DMS153 treated with DMSO at 0.1 percent for 48 hours (cell line): ENCODE results near the gene SAA1.
"Not testable (repeated sequence)": the region's sequence is repeated elsewhere in the genome, so short reads cannot be mapped to it uniquely, and the experiment has no call there.

Experiments used
- DNase-seq: peaks from one replicate; lab custom pipeline; 2025; ENCODE audit not compliant: unreplicated experiment; lab: John Stamatoyannopoulos, UW

Gene SAA1

DNA sequence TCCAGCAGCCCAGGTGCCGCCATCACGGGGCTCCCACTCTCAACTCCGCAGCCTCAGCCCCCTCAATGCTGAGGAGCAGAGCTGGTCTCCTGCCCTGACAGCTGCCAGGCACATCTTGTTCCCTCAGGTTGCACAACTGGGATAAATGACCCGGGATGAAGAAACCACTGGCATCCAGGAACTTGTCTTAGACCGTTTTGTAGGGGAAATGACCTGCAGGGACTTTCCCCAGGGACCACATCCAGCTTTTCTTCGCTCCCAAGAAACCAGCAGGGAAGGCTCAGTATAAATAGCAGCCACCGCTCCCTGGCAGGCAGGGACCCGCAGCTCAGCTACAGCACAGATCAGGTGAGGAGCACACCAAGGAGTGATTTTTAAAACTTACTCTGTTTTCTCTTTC, at the start of gene SAA1:
Gene SAA1, plus strand, starts transcription at position 316 of the 400 bp plus-strand sequence. CDS start 624 bp downstream, outside the sequence.
- no peak for DNase-seq

DNA sequence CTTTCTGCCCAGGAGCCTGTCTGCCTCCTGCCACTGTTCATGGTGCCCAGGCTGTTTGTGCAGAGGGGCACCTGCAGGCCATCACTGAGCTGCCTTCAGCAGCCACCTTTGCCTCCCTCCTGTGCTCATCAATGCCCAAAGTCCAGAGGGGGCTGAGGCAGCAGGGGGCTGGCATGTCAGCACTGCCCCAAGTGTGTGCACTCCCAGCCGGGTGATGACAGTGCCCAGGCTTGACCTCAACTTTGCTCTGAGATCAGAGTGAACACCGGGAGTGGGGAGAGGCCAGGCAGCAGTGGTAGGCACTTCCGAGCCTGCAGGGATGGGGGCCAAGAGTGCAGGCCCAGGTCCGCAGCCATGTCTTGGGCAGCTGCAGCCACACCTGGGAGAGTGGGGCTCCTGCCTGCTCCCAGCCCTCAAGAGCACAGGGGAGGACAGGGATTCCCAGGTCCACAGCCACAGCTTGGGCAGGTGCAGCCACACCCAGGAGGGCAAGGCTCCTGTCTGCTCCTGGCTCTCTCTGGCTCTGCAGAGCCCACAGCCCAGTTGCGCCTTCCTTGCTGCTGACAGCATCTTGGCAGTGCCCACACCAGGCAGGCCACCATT, 44.7 kb upstream of the SAA1 start:
- DNase-seq: no peak

DNA sequence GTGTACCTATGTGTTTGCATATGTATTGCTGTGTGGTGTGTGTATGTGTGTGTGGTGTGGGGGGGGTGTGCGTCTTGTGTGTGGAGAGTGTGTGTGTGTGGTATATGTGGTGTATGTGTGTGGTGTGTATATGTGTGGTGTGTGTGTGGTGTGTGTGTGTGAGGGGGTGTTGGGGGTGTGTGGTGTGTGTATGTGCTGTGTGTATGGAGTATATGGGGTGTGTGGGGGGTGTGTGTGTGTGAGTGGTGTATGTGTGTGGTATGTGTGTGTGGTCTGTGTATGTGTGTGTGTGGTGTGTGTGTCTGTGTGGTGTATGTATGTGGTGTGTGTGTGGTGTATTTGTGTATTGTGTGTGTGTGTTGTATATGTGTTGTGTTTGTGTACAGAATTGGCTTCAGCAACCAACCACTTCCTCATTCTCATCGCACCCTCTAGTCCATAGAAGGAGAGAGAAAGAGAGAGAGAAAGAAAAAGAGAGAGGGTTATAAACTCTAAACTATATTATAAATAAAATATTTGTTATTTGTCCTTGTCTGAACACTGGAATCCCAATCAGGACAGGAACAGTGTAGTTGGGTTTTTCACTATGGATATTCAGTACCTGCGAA, 43.1 kb upstream of the SAA1 start:
- DNase-seq: no peak

DNA sequence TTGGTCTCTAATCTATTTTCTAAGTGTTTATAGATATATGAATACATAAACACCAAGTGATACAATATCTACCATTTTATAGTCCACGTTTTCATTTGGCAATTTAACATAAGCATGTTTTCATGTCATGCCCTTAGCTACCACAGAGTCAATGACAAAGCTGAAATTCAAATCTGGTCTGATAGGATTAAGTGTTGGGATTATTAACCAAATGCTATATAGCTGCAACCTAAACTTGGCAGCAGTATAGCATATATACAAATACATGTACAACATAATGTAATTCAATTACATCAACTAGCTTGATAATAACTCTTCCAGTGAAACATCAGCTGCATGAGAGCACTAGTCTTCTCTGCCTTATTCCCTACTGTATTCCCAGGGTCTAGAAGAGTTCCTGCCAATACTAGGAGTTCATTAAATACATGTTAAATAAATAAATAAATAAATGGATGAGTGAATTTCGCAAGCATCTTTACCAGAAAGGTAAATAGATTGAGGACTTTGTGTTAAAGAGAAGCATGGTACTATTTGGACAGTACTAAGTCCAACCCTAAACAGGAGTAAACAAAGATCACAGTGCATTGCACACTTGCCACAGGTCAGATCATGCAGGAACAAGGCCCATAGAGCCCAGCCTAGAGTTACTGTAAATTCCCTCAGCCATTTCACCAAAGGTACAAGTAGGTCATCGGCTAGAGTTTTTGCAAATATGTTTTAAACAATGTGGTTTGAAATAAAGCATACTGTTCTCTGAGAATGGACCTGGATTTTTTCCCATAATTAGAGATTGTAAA, 42.3 kb upstream of the SAA1 start:
- DNase-seq: no peak

DNA sequence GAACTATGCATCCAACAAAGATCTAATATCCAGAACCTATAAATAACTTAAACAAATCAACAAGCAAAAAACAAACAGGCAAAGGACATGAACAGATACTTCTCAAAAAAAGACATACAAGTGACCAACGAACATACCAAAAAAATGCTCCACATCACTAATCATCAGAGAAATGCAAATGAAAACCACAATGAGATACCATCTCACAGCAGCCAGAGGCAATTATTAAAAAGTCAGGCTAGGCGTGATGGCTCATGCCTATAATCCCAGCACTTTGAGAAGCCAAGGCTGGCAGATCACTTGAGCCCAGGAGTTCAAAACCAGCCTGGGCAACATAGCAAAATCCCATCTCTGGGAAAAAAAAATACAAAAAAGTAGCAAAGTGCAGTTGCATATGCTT, 40.2 kb upstream of the SAA1 start:
- DNase-seq: no peak

DNA sequence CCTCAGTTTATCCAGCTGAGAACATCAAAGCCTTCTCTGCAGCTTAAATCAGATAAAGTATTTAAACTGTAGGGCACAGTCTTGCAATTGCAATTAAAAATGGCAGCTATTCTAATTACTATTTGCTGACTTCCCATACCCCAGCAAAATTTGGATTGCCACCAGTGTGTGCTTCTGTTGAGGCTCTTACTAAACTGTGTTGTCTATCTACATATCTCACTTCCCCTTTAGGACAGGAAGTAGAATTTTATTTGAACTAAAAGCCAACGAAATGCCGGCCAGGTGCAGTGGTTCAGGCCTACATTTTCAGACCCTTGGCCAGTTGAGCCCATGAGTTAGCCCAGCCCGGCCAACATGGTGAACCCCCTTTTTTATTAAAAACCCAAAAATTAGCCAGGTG, 36.6 kb upstream of the SAA1 start:
- DNase-seq: no peak

DNA sequence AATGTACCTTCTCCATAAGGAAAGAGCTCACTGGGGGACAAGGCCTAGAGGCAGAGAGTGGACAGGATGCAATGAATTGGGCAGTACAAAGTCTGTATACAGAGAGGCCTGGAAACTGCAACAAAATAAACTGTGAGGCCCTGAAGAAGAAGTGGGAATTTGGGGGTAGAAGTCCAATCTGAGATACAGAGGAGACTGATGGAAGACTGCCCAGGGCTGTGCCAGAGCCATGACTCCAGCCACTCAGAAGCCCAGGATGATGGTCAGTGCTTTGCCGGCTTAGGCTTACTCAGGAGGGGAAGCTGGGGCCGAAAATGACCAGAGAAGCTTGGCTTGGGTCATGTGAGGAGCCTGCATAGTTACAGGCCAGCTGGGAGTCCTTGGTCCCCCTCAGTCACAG, 35.2 kb upstream of the SAA1 start:
- no peak for DNase-seq

DNA sequence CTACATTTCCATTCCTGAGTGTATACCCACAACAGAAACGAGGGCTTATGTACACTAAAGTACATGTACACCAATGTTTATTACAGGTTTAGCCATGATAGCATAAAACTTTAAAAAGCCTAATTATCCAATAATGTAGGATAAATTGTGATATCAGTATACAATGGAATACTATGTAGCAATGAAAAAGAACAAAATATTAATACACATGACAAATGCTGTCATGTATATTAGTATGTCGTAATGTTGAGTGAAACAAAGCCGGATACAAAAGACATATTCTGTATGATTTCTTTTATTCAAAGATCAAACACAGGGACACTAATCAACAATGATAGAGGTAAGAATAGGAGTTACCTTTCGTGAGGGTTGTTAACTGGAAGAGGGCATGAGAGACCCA, 32.2 kb upstream of the SAA1 start:
- DNase-seq: no peak

DNA sequence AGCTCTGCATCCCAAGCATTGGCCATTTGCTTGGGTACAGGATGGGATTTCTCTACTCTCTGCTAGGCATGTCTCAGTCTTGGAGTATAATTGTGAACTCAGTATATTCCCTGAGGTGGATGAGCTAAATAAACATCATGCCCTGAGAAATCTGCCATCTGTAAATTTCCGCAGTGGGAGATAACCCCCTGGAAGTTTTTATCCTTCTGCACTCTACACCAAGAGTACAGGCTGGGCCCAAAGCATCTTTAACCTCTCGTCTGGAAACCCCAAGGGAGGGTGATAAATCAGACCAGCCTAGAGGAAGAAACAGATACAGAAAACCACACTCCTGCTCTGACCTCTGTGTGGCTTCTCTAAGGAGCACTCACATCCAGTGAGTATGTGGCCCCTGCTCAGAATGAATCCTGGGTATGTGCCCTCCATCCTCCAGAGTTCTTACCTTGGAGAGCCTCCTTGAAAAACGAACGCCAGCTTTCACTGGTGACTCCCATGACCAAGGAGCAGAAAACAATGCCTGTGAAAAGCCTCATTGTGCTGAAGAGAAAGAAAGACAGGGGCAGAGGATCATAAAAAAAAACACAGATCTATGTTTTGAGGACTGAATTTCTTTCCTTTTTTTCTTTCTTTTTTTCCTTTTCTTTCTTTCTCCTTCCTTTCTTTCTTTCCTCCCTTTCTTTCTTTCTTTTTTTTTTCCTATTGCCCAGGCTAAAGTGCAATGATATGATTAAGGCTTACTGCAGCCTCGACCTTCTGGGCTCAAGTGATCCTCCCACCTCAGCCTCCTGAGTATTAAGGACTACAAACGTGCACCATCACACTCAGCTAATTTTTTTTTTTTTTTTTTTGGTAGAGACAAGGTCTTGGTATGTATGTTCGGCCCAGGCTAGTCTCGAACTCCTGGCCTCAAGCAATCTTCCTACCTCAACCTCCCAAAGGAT, 30.4 kb upstream of the SAA1 start:
- DNase-seq: no peak

DNA sequence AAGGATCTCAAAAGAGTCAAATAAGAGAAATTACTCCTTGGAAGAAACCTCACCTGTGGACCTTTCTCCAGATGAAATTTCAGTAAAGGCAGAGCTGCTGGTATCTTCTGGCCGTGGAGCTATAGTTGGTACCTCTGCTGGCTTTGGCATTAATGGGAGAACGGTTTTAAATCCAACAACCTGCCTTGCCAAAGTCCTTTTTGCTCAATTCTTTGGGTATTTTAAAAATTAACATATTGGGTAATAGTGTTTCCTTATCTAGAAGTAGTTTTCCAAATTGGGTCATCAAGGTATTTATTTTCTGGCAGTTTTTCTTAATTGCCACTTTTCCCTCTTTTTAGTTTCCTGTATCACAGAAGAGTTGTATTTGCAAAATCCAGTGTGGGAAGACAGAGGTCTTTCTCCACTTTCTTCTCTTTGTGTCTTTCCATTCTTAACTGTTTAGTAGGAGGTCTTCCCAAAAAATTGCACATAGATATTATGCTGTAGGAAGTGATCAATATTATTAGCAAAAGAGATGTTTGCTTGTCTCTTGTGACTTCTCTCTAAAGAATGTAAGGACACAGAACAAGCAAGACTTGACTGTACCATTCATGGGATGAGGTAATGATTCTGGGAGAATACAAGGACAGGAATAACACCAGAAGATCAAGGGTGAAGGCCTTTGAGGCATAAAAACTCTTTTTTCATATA, 29.3 kb upstream of the SAA1 start, which contains the start of gene SAA4:
Gene SAA4, minus strand, starts transcription at position 139 of the 693 bp plus-strand sequence. CDS start 876 bp downstream, outside the sequence.
- no peak for DNase-seq

DNA sequence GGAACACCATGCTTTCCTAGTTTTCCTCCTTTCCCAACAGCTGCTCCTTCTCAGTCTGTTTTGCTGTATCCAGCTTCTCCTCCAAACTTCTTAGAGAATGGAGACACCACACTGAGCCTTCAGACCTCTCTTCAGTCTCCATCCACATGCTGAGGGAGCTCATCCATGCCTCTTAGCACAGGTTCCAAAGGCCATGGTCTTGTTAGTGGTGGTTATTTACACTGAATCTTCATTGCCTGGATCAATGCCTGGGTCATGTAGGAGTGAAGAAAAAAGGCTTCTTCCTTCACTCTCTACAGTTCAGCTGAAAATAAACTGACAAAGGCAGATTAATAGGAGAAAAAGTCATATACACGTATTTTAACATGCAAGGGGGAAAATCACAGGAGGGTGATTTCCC, 26.4 kb upstream of the SAA1 start:
- DNase-seq: no peak

DNA sequence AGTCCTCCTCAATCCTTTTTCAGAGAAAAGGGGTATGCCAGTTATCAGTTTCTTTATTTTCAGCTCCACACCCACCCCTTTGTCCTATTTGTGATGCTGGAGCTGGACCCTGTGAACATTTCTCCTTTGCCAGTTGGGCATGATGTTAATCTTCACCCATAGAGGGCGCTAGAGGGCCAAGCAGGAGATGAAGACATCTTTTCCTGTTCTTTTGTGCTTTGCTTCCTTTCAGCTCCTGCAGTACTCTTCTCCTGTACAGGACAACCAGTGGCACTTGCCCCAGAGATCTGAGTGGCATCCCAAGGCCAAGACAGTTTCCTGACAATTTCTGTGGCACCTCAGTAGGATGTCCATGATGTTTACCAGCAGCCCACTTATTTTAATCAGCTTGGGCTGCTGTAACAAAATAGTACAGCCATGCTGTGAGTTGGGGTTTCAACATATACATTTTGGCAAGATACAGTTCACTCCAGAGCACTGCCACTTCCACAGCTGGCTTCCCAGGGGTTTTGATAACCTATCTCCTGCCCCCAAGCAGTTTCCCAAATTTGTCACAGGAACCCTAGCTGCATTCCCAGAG, 22.2 kb upstream of the SAA1 start:
- peak; percentile 60 for DNase-seq

DNA sequence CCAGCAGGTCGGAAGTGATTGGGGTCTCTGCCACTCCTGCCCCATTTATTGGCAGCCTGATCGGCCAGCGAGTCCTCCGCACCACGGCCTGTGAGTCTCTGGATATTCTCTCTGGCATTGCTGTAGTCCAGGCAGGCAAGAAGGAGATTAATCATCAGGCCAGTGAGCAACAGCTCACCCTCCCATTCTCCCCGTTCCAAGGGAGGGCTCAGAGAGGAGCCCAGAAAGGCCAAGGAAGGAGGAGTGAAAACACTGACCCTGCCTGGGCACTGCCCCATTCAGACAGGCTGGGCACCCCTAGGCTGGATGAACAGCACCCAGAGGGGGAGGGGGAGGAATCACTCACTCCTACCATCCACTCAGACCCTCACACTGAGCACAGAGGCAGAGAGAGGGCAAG, 20.7 kb upstream of the SAA1 start:
- DNase-seq: no peak

DNA sequence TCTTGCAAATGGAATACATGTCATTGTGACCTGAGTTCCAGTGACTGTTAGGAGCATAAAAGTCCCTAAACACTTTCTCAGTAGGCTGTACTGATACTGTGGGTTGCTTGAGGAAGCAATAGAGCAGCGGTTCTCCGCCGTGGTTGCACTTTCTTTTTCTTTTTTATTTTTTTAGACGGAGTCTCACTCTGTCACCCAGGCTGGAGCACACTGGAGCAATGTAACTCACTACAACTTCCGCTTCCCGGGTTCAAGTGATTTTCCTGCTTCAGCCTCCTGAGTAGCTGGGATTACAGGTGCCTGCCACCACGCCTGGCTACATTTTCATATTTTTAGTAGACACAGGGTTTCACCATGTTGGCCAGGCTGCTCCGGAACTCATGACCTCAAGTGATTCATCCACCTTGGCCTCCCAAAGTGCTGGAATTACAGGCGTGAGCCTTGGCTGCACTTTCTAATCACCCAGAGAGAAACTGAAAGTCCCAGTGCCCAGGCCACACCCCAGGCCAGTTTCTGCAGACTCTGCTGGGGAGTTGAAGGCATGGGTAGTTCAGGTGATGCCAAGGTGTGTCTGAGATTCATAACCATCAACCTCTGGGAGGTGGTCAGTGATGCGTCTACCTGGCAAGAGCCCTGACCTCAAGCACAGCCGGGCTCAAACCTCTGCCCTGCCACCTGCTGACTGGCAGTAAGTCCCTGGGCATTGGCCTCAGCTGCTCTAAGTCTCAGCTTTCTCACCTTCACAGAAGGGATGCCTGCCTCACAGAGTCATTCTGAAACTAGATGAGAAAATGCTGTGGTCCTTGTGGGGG, 19.5 kb upstream of the SAA1 start:
- not testable (repeated sequence) for DNase-seq

DNA sequence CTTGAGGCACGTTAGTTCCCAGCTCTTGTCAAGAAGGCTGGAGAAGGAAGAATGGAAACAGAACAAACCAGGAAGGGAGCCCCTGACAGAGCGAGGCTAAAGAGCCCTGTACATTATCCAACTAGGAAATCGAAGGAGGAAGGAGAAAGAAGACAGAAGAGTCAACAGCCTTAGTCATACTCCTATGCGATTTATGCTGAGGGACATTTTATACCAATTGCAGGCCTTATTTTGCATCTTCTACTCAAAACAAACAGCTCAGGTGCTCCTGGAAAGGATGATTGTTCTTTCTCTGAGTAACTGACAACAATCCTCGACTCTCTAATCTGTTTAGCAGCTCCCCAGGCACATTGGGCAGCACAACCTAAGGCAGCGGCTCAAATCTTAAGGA, 18.9 kb upstream of the SAA1 start:
- not testable (repeated sequence) for DNase-seq

DNA sequence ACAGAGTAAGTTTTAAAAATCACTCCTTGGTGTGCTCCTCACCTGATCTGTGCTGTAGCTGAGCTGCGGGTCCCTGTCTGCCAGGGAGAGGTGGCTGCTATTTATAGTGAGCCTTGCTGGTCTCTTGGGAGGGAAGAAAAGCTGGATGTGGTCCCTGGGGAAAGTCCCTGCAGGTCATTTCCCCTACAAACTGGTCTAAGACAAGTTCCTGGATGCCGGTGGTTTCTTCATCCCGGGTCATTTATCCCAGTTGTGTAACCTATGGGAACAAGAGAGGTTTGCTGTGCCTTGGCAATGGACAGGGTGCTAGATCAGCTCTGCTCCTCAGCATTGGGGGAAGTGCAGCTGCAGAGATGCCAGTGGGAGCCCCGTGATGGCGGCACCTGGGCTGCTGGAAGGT, 17.5 kb upstream of the SAA1 start, which contains the start of gene SAA2:
Gene SAA2, minus strand, starts transcription at position 108 of the 400 bp plus-strand sequence. CDS start 657 bp downstream, outside the sequence.
- DNase-seq: no peak

DNA sequence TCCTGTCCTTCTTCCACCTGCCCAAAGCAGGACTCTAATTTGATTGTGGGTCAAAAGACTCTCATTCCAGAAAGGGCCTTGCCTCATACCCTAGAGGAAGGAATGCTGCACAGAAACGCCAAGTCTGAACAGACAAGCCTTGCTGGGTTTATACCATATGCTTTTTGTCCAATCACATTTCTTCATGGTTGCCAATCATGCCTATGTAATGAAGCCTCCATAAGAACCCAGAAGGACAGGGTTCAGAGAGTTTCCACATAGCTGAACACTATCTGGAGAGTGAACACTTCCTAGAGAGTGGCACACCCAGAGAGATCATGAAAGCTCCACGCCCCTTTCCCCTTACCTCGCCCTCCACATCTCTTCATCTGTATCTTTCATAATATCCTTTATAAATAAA, 12.8 kb upstream of the SAA1 start:
- no peak for DNase-seq

DNA sequence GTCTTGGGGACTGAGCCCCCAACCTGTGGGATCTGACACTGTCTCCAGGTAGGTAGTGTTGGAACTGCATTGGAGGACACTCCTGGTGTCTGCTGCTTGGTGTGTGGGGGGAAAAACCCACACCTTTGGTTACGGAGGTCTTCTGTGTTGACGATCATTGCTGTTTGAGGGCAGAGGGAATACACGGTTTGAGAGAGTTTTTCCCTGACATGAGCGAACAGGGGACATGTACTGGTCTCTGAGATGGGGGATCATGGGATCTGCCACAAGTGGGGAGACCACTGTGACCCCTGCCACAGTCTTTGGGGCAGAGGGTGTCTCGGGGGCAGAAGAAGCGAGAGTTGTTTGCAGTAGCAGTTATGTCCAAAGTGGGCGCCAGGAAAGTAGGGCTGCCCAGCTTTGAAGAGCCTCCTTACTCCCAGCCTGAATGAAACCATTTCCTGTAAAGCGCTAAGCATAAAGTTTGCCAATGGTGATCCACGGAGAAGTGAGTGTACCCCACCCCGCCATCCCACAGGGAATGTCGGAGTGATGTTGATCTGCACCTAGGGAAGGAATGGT, 12.2 kb upstream of the SAA1 start:
- no peak for DNase-seq
